Fibroblast of the aortic adventitia (primary cell): ENCODE data around the gene SEMA4D. TPM values are rescaled to one million over a fixed set of nuclear protein-coding genes. Genes with fewer than 3 reads are reported as not detected.
"Not testable (repeated sequence)": the region's sequence is repeated elsewhere in the genome, so short reads cannot be mapped to it uniquely, and the experiment has no call there.

Experiments used
- DNase-seq: peaks from one replicate; pipeline ENCODE4 v3.0.0-alpha.2; 2010; ENCODE audit warnings: low read depth
- H3K4me3 ChIP-seq: 2 replicates; pipeline ENCODE4 v1.5.1; 2011; ENCODE audit warnings: low read depth, mild to moderate bottlenecking, control low read depth, low read length, moderate library complexity
- CTCF ChIP-seq: IDR thresholded peaks from 2 replicates; pipeline ENCODE4 v1.5.1; 2011; ENCODE audit warnings: mild to moderate bottlenecking, low read length, control low read depth, inconsistent platforms; ENCODE audit not compliant: insufficient read depth
- total RNA-seq: library from RNA; depleted of rRNA; stranded (reverse); fragments of >200 nt; gene quantifications from 2 replicates; pipeline ENCODE4 v1.2.3, GENCODE V29; 2012; ENCODE audit warnings: low replicate concordance

Gene SEMA4D
- total RNA-seq, 1 donor, result 0.36 TPM

GRCh38 chr9:89481538-89481915 is 16.4 kb downstream of the SEMA4D start:
- no peak overlapping the region for H3K4me3 ChIP-seq
- TF ChIP-seq CTCF, result no peak
- DNase-seq, result no peak

GRCh38 chr9:89480825-89481537 is 16.9 kb downstream of the SEMA4D start:
- TF ChIP-seq CTCF, result no peak
- DNase-seq, result no peak
- H3K4me3 ChIP-seq, result no peak overlapping the region

- H3K4me3 ChIP-seq, result not testable (repeated sequence)
Measured at GRCh38 chr9:89480372-89480771, 17.5 kb downstream of the SEMA4D start.

GRCh38 chr9:89479669-89480011 is 18.3 kb downstream of the SEMA4D start:
- not testable (repeated sequence) for H3K4me3 ChIP-seq, DNase-seq

More at GRCh38 chr9:89480372-89480771, 17.5 kb downstream of the SEMA4D start:
- not testable (repeated sequence) for DNase-seq

- TF ChIP-seq CTCF, result no peak
- H3K4me3 ChIP-seq, result no peak overlapping the region
- DNase-seq, result no peak
Measured at GRCh38 chr9:89478821-89479668, 18.9 kb downstream of the SEMA4D start.

GRCh38 chr9:89477811-89478630 is 19.9 kb downstream of the SEMA4D start:
- DNase-seq, result peak; percentile 22
- no peak for TF ChIP-seq CTCF
- H3K4me3 ChIP-seq, result no peak overlapping the region

- TF ChIP-seq CTCF, result no peak
- no peak for DNase-seq
- no peak overlapping the region for H3K4me3 ChIP-seq
Measured at GRCh38 chr9:89477384-89477783, 20.5 kb downstream of the SEMA4D start.
